CD4-positive, alpha-beta memory T cell (primary cell): ENCODE data around the gene TNFRSF1B. TPM values are rescaled to one million over a fixed set of nuclear protein-coding genes. Genes with fewer than 3 reads are reported as not detected.

Experiments used
- CTCF ChIA-PET: fragments of 350-600 bp; sonication (Branson Sonifier 250); formaldehyde crosslinking; loops from one replicate; lab custom pipeline; 2021; ENCODE audit warnings: inconsistent platforms; ENCODE audit not compliant: partially characterized antibody; lab: Charles Lee
- POLR2A ChIA-PET: fragments of 350-600 bp; sonication (Branson Sonifier 250); formaldehyde crosslinking; loops from one replicate; lab custom pipeline; 2021; ENCODE audit not compliant: partially characterized antibody; lab: Charles Lee
- DNase-seq, 5 donors: peaks; one replicate each; pipeline versions ENCODE4 v3.0.0 to v3.0.0-alpha.2; 2020 to 2022; ENCODE audit warnings: mixed read lengths in 1 of 5
- H3K27ac ChIP-seq: one replicate; pipeline ENCODE4 v1.7.0; 2013; ENCODE audit warnings: low read depth, low read length
- H3K27me3 ChIP-seq: 2 replicates; pipeline ENCODE4 v1.7.0; 2013; ENCODE audit warnings: mild to moderate bottlenecking, low read length, moderate library complexity; ENCODE audit not compliant: insufficient read depth
- H3K36me3 ChIP-seq: 2 replicates; pipeline ENCODE4 v1.7.0; 2013; ENCODE audit warnings: mild to moderate bottlenecking, low read length, moderate library complexity; ENCODE audit not compliant: insufficient read depth
- H3K4me1 ChIP-seq: 2 replicates; pipeline ENCODE4 v1.7.0; 2013; ENCODE audit warnings: mild to moderate bottlenecking, low read length, moderate library complexity; ENCODE audit not compliant: insufficient read depth
- H3K4me3 ChIP-seq, 2 donors: one replicate each; pipeline ENCODE4 v1.7.0; 2013; ENCODE audit warnings: low read length in 2 of 2, mild to moderate bottlenecking in 1 of 2
- H3K9me3 ChIP-seq, 2 donors: one replicate each; pipeline ENCODE4 v1.7.0; 2013; ENCODE audit warnings: low read length in 2 of 2, control low read depth in 1 of 2; ENCODE audit not compliant: control insufficient read depth in 1 of 2
- H3K27ac Mint-ChIP-seq, 7 donors: one replicate each; pipeline ENCODE4 v1.8.0; 2020 to 2021; ENCODE audit warnings: mixed read lengths in 7 of 7, mild to moderate bottlenecking in 6 of 7, inconsistent platforms in 3 of 7, moderate library complexity in 3 of 7
- H3K27me3 Mint-ChIP-seq, 2 donors: one replicate each; pipeline ENCODE4 v1.8.0; 2020 to 2021; ENCODE audit warnings: mixed read lengths in 2 of 2
- H3K36me3 Mint-ChIP-seq, 2 donors: one replicate each; pipeline ENCODE4 v1.8.0; 2020 to 2021; ENCODE audit warnings: mixed read lengths in 2 of 2, inconsistent platforms in 1 of 2, mild to moderate bottlenecking in 1 of 2
- H3K4me1 Mint-ChIP-seq, 4 donors: one replicate each; pipeline ENCODE4 v1.8.0; 2020 to 2021; ENCODE audit warnings: mixed read lengths in 4 of 4, mild to moderate bottlenecking in 1 of 4
- H3K4me3 Mint-ChIP-seq, 8 donors: one replicate each; pipeline ENCODE4 v1.8.0; 2020 to 2021; ENCODE audit warnings: mixed read lengths in 8 of 8, mild to moderate bottlenecking in 7 of 8, moderate library complexity in 6 of 8, inconsistent platforms in 3 of 8
- H3K9me3 Mint-ChIP-seq, 8 donors: one replicate each; pipeline ENCODE4 v1.8.0; 2020 to 2021; ENCODE audit warnings: mixed read lengths in 8 of 8, mild to moderate bottlenecking in 5 of 8, inconsistent platforms in 3 of 8, moderate library complexity in 1 of 8
- intact Hi-C: fragments of 100-400 bp; cut with micrococcal nuclease; formaldehyde crosslinking; loops from one replicate; pipeline ENCODE4 v1.15.1; 2023
- polyA plus RNA-seq, 2 donors: library from polyadenylated mRNA; unstranded; fragments of 300-500 nt; fragmentation: Illumina TruSeq; gene quantifications; one replicate each; pipeline ENCODE4 v1.2.3, GENCODE V29; 2021
- total RNA-seq, 2 experiments: library from RNA; stranded (reverse); gene quantifications; one replicate each; pipeline ENCODE4 v1.2.3, GENCODE V29; 2021

TNFRSF1B gene
- total and polyA plus RNA-seq, 4 experiments from 2014 or later = 111 to 201 (median 130) TPM

GRCh38 chr1:12141163-12141850 is 25.5 kb upstream of the TNFRSF1B start:
- no peaks in the 10 kb centered on the region for H3K36me3 ChIP-seq
- H3K4me1 ChIP-seq = peaks cover 38% of the 10 kb centered on the region
- H3K27ac ChIP-seq = no peak overlapping the region
- DNase-seq = no peak
- H3K9me3 ChIP-seq = no peaks in the 10 kb centered on the region
- Mint-ChIP-seq H3K27ac (no peak overlapping the region), H3K4me1 (peaks cover 14 to 41% (median 22%) of the 10 kb centered on the region in 4 donors), H3K4me3 (no peak overlapping the region), H3K27me3 (no peaks in the 10 kb centered on the region), H3K9me3 (no peaks in the 10 kb centered on the region), H3K36me3 (no peaks in the 10 kb centered on the region)
- CTCF ChIA-PET = interaction anchor here (0.8 to 0.9 kb wide), 2 partner anchors 9 to 13 kb away, joined by 3 read pairs; no protein-coding TSS in a partner anchor
- POLR2A ChIA-PET = interaction anchor here (39.9 to 50.6 kb wide), 2 partner anchors 3 to 25 kb away, joined by 1713 read pairs; partner anchors contain the start of gene TNFRSF1B
- H3K27me3 ChIP-seq = no peaks in the 10 kb centered on the region
- intact Hi-C loops = no loop called here
- no peak overlapping the region for H3K4me3 ChIP-seq

DNA sequence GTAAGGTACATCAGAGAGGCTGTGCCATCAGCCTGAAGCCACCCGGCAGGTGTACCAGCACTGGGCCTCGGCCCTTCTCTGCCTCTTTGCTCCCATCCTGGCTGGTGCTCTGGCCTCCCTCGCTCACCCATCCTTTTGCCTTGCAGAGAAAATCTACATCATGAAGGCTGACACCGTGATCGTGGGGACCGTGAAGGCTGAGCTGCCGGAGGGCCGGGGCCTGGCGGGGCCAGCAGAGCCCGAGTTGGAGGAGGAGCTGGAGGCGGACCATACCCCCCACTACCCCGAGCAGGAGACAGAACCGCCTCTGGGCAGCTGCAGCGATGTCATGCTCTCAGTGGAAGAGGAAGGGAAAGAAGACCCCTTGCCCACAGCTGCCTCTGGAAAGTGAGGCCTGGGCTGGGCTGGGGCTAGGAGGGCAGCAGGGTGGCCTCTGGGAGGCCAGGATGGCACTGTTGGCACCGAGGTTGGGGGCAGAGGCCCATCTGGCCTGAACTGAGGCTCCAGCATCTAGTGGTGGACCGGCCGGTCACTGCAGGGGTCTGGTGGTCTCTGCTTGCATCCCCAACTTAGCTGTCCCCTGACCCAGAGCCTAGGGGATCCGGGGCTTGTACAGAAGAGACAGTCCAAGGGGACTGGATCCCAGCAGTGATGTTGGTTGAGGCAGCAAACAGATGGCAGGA is 24.5 kb upstream of the TNFRSF1B start:
- H3K27me3 Mint-ChIP-seq = no peaks in the 10 kb centered on the region
- no peaks in the 10 kb centered on the region for H3K9me3 ChIP-seq
- no peaks in the 10 kb centered on the region for H3K27me3 ChIP-seq
- H3K36me3 Mint-ChIP-seq = no peaks in the 10 kb centered on the region
- DNase-seq = no peak
- POLR2A ChIA-PET = interaction anchor here (39.9 to 50.6 kb wide), 2 partner anchors 4 to 24 kb away, joined by 1713 read pairs; partner anchors contain the start of gene TNFRSF1B
- H3K27ac Mint-ChIP-seq = peak overlapping the region in 1 of 7 donors; percentile 44
- H3K4me1 ChIP-seq = peaks cover 48% of the 10 kb centered on the region
- H3K36me3 ChIP-seq = no peaks in the 10 kb centered on the region
- no peak overlapping the region for H3K27ac ChIP-seq
- no peak overlapping the region for H3K4me3 Mint-ChIP-seq
- H3K9me3 Mint-ChIP-seq = no peaks in the 10 kb centered on the region
- H3K4me3 ChIP-seq = no peak overlapping the region
- intact Hi-C loops = no loop called here
- CTCF ChIA-PET = interaction anchor here (1.2 to 1.3 kb wide), 2 partner anchors 18 to 57 kb away, joined by 3 read pairs; no protein-coding TSS in a partner anchor
- peaks cover 22 to 51% (median 31%) of the 10 kb centered on the region in 4 donors for H3K4me1 Mint-ChIP-seq

DNA sequence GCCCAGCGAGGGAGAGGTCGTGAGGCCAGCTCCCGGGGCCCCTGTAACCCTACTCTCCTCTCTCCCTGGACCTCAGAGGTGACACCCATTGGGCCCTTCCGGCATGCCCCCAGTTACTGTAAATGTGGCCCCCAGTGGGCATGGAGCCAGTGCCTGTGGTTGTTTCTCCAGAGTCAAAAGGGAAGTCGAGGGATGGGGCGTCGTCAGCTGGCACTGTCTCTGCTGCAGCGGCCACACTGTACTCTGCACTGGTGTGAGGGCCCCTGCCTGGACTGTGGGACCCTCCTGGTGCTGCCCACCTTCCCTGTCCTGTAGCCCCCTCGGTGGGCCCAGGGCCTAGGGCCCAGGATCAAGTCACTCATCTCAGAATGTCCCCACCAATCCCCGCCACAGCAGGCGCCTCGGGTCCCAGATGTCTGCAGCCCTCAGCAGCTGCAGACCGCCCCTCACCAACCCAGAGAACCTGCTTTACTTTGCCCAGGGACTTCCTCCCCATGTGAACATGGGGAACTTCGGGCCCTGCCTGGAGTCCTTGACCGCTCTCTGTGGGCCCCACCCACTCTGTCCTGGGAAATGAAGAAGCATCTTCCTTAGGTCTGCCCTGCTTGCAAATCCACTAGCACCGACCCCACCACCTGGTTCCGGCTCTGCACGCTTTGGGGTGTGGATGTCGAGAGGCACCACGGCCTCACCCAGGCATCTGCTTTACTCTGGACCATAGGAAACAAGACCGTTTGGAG is 23.7 kb upstream of the TNFRSF1B start:
- ChIA-PET POLR2A (interaction anchor here (39.9 to 50.6 kb wide), 2 partner anchors 4 to 23 kb away, joined by 1713 read pairs; partner anchors contain the start of gene TNFRSF1B), CTCF (interaction anchor here (1.2 to 1.3 kb wide), 2 partner anchors 18 to 56 kb away, joined by 3 read pairs; no protein-coding TSS in a partner anchor)
- H3K27me3 Mint-ChIP-seq = no peaks in the 10 kb centered on the region
- peak overlapping the region; percentile 31 for H3K27ac ChIP-seq
- H3K36me3 Mint-ChIP-seq = no peaks in the 10 kb centered on the region
- no peak overlapping the region for H3K4me3 ChIP-seq
- H3K9me3 ChIP-seq = no peaks in the 10 kb centered on the region
- H3K4me3 Mint-ChIP-seq = peak overlapping the region in 6 of 8 donors; percentile 55 to 79 (median 70)
- intact Hi-C loops = no loop called here
- no peaks in the 10 kb centered on the region for H3K9me3 Mint-ChIP-seq
- H3K36me3 ChIP-seq = no peaks in the 10 kb centered on the region
- H3K27ac Mint-ChIP-seq = peak overlapping the region; percentile 82 to 96 (median 92)
- no peaks in the 10 kb centered on the region for H3K27me3 ChIP-seq
- H3K4me1 Mint-ChIP-seq = peaks cover 27 to 59% (median 37%) of the 10 kb centered on the region in 4 donors
- H3K4me1 ChIP-seq = peaks cover 56% of the 10 kb centered on the region
- no peak for DNase-seq

DNA sequence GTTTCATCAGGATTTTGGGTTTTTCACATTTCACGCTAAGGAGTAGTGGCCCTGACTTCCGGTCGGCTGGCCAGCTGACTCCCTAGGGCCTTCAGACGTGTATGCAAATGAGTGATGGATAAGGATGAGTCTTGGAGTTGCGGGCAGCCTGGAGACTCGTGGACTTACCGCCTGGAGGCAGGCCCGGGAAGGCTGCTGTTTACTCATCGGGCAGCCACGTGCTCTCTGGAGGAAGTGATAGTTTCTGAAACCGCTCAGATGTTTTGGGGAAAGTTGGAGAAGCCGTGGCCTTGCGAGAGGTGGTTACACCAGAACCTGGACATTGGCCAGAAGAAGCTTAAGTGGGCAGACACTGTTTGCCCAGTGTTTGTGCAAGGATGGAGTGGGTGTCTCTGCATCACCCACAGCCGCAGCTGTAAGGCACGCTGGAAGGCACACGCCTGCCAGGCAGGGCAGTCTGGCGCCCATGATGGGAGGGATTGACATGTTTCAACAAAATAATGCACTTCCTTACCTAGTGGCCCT is 23.1 kb upstream of the TNFRSF1B start:
- Mint-ChIP-seq H3K4me1 (peaks cover 30 to 65% (median 42%) of the 10 kb centered on the region in 4 donors), H3K27ac (peak overlapping the region; percentile 82 to 96 (median 92)), H3K27me3 (no peaks in the 10 kb centered on the region), H3K36me3 (no peaks in the 10 kb centered on the region), H3K4me3 (peak overlapping the region in 7 of 8 donors; percentile 55 to 79 (median 70)), H3K9me3 (no peaks in the 10 kb centered on the region)
- H3K4me1 ChIP-seq = peaks cover 62% of the 10 kb centered on the region
- H3K4me3 ChIP-seq = peak overlapping the region in 1 of 2 donors; percentile 17
- no peaks in the 10 kb centered on the region for H3K9me3 ChIP-seq
- intact Hi-C loops = no loop called here
- peak in 2 of 5 donors; percentile 25 to 33 for DNase-seq
- peak overlapping the region; percentile 31 for H3K27ac ChIP-seq
- ChIA-PET POLR2A (interaction anchor here (39.9 to 50.6 kb wide), 2 partner anchors 5 to 22 kb away, joined by 1713 read pairs; partner anchors contain the start of gene TNFRSF1B), CTCF (interaction anchor here (1.2 to 8.5 kb wide), 2 partner anchors 19 kb away, joined by 3 to 79 read pairs; no protein-coding TSS in a partner anchor)
- no peaks in the 10 kb centered on the region for H3K27me3 ChIP-seq
- H3K36me3 ChIP-seq = no peaks in the 10 kb centered on the region

DNA sequence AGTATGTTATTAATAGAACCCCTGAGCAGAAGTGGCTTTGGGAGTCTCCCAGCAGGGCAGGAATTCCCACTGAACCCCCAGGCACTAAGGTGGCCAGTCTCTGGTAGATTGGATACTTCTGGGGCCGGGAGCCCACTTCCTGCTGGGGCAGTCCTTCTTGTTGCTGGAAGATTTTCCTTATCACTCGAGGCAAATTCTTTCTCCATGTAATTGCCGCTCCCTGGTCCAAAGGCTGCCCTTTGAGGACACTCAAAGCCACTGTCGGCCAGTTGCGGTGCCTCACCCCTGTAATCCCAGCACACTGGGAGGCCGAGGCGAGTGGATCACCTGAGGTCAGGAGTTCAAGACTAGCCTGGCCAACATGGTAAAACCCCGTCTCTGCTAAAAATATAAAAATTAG is 22.6 kb upstream of the TNFRSF1B start:
- intact Hi-C loops = no loop called here
- no peaks in the 10 kb centered on the region for H3K27me3 ChIP-seq
- Mint-ChIP-seq H3K4me1 (peaks cover 35 to 69% (median 47%) of the 10 kb centered on the region in 4 donors), H3K27me3 (no peaks in the 10 kb centered on the region), H3K4me3 (peak overlapping the region in 3 of 8 donors; percentile 55 to 79 (median 78)), H3K36me3 (no peaks in the 10 kb centered on the region), H3K27ac (peak overlapping the region; percentile 82 to 96 (median 92)), H3K9me3 (peaks cover 0 to 2% (median 0%) of the 10 kb centered on the region in 8 donors)
- H3K27ac ChIP-seq = peak overlapping the region; percentile 31
- H3K4me3 ChIP-seq = no peak overlapping the region
- ChIA-PET CTCF (interaction anchor here (0.7 to 8.5 kb wide), 2 partner anchors 19 to 25 kb away, joined by 3 to 79 read pairs; no protein-coding TSS in a partner anchor), POLR2A (interaction anchor here (39.9 to 50.6 kb wide), 2 partner anchors 6 to 22 kb away, joined by 1713 read pairs; partner anchors contain the start of gene TNFRSF1B)
- no peak for DNase-seq
- H3K36me3 ChIP-seq = no peaks in the 10 kb centered on the region
- peaks cover 67% of the 10 kb centered on the region for H3K4me1 ChIP-seq
- H3K9me3 ChIP-seq = no peaks in the 10 kb centered on the region

- Histone ChIP-seq H3K4me1 (peaks cover 75% of the 10 kb centered on the region), H3K4me3 (no peak overlapping the region), H3K36me3 (no peaks in the 10 kb centered on the region), H3K9me3 (no peaks in the 10 kb centered on the region), H3K27ac (no peak overlapping the region), H3K27me3 (no peaks in the 10 kb centered on the region)
- POLR2A ChIA-PET = interaction anchor here (39.9 to 50.6 kb wide), 2 partner anchors 6 to 21 kb away, joined by 1713 read pairs; partner anchors contain the start of gene TNFRSF1B
- DNase-seq = no peak
- Mint-ChIP-seq H3K9me3 (peaks cover 0 to 7% (median 0%) of the 10 kb centered on the region in 8 donors), H3K36me3 (no peaks in the 10 kb centered on the region), H3K4me3 (peak overlapping the region in 1 of 8 donors; percentile 10), H3K27me3 (no peaks in the 10 kb centered on the region), H3K4me1 (peaks cover 41 to 74% (median 54%) of the 10 kb centered on the region in 4 donors), H3K27ac (peak overlapping the region in 5 of 7 donors; percentile 35 to 75 (median 72))
- intact Hi-C loops = no loop called here
- CTCF ChIA-PET = interaction anchor here (1.0 to 8.5 kb wide), 2 partner anchors 15 to 20 kb away, joined by 3 to 79 read pairs; no protein-coding TSS in a partner anchor
Measured at GRCh38 chr1:12144969-12145368, 21.8 kb upstream of the TNFRSF1B start.
